Stimulated activated CD8-positive, alpha-beta memory T cell treated with anti-CD3 and anti-CD28 coated beads, Interleukin-4, amount 100 ng/mL, for 24 hours (primary cell): ENCODE data around the gene GATD1.

ENCODE experiments used
- DNase-seq: peaks from one replicate; pipeline ENCODE4 v3.0.0-alpha.2; 2020; ENCODE audit warnings: low read depth

GATD1 gene

DNA sequence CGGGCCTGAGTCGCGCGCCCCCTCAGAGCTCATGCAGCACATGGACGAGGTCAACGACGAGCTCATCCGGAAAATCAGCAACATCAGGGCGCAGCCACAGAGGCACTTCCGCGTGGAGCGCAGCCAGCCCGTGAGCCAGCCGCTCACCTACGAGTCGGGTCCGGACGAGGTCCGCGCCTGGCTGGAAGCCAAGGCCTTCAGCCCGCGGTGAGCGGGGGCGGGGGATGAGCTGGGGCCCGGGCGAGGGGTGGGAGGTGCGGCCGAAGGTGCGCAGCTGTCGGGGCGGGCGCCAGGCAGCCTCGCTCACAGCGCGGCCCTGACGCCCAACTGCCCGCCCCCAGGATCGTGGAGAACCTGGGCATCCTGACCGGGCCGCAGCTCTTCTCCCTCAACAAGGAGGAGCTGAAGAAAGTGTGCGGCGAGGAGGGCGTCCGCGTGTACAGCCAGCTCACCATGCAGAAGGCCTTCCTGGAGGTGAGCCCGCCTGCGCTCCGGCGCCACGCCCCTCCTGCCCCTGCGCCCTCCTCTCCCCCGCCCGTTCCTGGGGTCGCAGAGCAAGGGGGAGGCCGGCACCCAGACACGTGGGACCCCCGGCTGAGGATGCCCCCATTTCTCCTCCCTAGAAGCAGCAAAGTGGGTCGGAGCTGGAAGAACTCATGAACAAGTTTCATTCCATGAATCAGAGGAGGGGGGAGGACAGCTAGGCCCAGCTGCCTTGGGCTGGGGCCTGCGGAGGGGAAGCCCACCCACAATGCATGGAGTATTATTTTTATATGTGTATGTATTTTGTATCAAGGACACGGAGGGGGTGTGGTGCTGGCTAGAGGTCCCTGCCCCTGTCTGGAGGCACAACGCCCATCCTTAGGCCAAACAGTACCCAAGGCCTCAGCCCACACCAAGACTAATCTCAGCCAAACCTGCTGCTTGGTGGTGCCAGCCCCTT lies 50.7 kb downstream of the GATD1 start:
- no peak for DNase-seq

- DNase-seq: no peak
These were observed 51.6 kb downstream of the GATD1 start for GRCh38 chr11:725624-726202.

- no peak for DNase-seq
These were observed 52.4 kb downstream of the GATD1 start for GRCh38 chr11:724778-725386.

GRCh38 chr11:724049-724777 lies 53.1 kb downstream of the GATD1 start:
- no peak for DNase-seq

DNA sequence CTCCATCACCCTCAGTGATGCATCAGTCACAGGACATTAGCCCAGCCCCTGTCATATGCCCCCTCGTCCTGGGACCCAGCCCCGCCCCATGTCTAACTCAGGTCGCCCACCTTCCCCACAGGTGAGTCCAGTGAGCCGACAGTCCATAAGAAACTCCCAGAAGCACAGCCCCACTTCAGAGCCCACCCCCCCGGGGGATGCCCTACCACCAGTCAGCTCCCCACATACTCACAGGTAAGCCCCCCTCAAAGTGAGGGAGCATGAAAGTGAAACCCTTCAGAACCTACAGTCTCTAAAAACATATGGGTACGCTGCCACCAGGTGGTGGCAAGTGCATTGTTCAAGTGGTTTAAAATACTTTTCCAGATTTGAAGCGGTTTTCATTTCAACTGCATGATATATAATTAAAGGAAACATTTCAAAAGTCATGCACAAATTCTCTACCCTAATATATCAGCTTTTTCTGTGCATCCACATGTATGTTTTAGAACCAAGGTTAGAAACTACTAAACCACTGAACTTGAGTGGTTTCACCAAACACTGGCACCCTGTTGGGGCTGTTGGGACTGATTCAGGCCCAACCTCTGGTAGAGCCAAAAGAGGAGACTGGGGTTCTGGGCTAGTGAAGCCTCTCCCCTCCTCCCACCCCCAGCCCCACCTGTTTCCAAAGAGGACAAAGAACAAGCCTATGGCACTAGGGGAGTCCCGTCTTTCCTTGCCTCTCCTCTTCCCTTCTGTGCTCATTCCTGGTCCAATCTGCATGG lies 54.0 kb downstream of the GATD1 start:
- no peak for DNase-seq

- DNase-seq: no peak
These were observed 54.9 kb downstream of the GATD1 start for GRCh38 chr11:722346-722811.

- no peak for DNase-seq
These were observed 55.4 kb downstream of the GATD1 start for GRCh38 chr11:721741-722345.

DNA sequence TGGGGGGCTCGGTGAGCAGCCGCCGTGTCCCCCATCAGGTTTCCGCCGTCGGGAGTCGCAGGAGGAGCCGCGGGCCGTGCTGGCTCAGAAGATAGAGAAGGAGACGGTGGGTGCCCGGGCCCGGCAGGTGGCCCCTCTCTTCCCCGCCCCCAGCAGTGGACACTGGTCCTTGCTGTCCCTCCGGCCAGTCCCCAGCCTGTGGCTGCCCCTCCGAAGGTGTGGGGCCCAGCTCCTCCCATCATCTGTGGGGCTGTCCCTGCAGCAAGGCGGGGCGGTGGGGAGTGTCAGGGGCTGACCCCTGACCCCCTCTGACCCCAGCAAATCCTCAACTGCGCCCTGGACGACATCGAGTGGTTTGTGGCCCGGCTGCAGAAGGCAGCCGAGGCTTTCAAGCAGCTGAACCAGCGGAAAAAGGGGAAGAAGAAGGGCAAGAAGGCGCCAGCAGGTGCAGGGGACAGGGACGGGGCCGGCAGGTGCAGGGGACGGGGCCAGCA lies 56.0 kb downstream of the GATD1 start:
- no peak for DNase-seq

DNA sequence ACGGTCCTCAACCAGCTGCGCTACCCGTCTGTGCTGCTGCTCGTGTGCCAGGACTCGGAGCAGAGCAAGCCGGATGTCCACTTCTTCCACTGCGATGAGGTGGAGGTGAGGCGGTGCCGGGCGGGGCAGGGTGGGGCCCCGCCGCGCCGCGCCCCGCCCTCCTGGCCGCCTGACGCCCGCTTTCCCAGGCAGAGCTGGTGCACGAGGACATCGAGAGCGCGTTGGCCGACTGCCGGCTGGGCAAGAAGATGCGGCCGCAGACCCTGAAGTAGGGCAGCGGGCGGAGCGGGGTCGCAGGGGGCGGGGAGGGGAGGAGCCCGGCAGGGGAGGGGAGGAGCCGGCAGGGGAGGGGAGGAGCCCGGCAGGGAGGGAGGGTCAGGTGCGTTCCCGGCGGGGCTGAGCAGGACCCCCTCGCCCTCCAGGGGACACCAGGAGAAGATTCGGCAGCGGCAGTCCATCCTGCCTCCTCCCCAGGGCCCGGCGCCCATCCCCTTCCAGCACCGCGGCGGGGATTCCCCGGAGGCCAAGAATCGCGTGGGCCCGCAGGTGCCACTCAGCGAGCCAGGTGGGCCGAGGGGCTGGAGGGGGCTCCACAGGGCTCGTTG lies 56.5 kb downstream of the GATD1 start:
- DNase-seq: no peak

GRCh38 chr11:720017-720641 lies 57.2 kb downstream of the GATD1 start:
- DNase-seq: no peak

GRCh38 chr11:719214-720016 lies 57.9 kb downstream of the GATD1 start:
- DNase-seq: no peak
